Mesenteric fat pad (tissue), 1 donor: Measurements from ENCODE around the gene EXOC3. TPM values are rescaled to one million over a fixed set of nuclear protein-coding genes. Genes with fewer than 3 reads are reported as not detected.
A peak's percentile ranks its signal among the peaks of the same experiment; 100 is the strongest.

ENCODE experiments used
- DNase-seq: peaks from one replicate; pipeline ENCODE4 v3.0.0-alpha.2; 2020; ENCODE audit warnings: low spot score
- total RNA-seq: library from RNA; stranded (reverse); fragmentation: NEBNext Ultra II Directional; extraction: Animal tissue kit (Norgen Biotek cat#: 25700); gene quantifications from one replicate; pipeline ENCODE4 v1.2.1, GENCODE V29; 2021
- donor health status: DM: yes; HTN: yes; CAD: no.

The EXOC3 gene
- total RNA-seq, 1 donor from 2014 or later, result 58.5 TPM

DNA sequence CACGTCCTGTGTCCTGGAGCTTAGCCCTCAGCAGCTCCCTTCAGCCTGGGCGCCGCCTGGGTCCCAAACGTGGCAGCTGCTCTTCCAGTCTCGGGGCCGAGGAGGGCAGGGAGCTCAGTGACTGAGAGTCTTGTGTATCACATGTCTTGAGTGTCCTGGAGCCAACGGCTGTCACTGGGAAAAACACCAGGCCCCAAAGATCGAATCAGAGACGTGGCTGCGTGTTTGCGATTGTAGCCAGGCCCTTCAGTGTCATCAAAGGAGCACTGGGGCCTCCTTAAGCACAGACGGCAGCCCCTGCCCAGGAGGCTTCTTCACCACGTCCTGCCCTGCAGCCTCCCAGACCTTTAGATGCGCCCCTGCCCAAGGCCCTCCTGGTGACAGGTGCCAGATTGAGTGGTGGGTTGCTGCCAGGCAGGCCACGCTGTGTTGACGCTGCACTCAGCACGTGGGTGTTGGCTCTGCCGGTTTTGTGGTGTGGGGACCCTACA is 5.7 kb upstream of the EXOC3 start:
- peak; percentile 82 for DNase-seq

DNA sequence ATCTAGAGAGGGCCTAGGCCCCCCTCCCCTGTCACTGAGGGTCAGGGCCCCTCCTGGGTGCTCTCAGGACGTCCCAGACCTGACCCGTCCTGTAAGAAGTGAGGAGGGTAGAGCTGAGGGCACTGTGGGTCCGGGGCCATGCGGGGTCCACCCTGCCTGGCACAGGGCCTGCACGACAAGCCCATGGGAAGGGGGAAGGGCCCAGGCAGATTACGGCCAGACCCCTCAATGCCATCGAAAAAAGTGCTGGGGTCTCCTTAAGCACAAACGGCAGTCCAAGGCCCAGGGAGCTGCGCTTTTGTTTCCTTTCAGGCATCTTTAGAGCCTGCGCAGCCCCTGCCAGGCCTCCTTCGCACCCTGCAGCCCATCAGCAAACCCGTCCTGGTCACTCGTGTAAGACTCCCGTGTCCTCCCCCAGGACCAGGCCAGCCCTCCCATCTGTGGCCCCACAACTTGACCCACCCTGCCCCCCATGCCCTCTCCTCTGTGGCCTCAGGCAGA is 4.4 kb upstream of the EXOC3 start:
- DNase-seq, result peak; percentile 69

DNA sequence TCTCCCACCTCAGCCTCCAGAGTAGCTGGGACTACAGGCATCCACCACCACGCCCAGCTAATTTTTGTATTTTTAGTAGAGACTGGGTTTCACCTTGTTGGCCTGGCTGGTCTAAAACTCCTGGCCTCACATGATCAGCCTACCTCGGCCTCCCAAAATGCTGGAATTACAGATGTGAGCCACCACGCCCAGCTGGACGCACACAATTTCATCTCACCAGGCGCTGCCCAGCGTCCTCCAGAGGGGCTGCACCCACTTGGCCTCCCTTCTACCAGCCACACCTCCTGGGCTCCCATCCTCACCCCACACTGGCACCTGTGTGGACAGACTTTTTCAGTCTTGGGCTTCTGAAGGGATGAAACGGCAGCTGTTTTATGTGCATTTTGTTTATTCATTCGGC is 3.8 kb upstream of the EXOC3 start:
- peak; percentile 28 for DNase-seq

DNA sequence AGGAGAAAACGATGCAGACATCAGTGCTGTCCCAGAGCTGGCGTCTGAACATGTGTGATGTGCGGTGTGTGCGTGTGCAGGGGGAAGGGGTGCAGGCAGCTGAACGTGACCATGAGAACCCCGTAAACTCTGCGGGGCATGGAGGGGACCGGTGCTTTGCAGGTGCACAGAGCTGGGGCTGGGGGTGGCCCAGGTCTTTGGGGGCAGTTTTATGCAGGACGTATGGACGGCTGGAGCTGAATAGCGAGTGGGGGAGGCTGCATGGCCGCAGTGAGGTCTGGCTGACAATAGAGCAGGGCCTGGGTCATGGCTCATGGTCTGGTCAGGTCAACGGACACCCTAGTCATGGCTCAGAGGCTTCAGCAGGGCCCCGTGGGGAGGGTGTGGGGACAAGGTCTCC is 3.3 kb upstream of the EXOC3 start:
- DNase-seq, result peak; percentile 59

DNA sequence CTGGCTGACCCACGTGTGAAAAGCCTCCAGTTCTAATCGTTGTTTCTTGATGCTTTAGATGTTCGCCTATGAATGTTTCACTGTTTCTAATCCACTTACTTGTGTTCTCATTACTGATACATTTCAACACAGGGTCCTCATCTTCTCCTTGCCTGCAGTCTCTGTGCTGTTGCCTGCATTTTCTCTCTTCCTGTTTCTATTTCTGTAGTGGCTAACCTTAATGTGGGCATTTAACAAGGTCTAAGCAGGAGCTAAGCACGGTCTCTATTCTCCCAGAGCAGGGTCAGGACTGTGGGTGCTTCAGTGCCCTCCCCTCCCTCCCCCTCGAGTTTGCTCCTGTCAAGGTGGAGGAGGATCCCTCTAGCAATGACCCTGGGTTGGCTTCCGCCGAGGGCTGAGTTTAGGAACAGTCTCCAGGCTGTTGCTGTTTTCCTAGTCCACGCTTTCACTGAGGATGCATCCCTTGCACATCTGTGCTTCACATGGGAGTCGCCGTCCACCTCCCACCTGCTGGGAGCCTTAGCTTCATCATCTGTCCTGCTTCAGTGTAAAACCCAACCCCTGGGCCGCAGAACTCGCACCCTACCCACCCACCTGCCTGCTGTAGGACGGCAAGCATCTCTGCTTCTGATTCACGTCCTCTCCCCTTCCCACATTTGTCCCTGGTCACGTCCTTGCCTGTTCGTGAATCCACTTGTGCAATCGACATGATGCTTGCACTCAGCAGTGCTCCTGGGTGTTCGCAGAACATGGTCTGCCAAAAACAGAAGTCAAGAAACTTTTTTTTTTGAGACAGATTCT is 2.4 kb upstream of the EXOC3 start:
- peak; percentile 79 for DNase-seq

DNA sequence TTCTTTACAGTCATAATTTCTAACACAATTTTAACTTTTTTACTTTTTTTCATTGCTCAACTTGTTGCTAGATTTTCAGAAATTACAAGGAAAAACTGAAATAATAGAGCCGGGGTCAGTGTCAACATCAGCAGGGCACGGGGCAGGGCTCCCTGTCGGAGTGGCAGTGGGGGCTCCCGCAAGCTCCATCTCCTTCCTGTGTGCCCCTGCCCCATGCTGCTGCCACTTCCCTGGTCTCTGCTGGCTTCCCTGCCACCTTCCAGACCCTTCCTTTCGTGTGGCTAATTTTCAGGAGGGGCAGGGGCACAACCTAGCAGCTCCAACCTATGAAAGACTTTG is 1.0 kb upstream of the EXOC3 start:
- no peak for DNase-seq

DNA sequence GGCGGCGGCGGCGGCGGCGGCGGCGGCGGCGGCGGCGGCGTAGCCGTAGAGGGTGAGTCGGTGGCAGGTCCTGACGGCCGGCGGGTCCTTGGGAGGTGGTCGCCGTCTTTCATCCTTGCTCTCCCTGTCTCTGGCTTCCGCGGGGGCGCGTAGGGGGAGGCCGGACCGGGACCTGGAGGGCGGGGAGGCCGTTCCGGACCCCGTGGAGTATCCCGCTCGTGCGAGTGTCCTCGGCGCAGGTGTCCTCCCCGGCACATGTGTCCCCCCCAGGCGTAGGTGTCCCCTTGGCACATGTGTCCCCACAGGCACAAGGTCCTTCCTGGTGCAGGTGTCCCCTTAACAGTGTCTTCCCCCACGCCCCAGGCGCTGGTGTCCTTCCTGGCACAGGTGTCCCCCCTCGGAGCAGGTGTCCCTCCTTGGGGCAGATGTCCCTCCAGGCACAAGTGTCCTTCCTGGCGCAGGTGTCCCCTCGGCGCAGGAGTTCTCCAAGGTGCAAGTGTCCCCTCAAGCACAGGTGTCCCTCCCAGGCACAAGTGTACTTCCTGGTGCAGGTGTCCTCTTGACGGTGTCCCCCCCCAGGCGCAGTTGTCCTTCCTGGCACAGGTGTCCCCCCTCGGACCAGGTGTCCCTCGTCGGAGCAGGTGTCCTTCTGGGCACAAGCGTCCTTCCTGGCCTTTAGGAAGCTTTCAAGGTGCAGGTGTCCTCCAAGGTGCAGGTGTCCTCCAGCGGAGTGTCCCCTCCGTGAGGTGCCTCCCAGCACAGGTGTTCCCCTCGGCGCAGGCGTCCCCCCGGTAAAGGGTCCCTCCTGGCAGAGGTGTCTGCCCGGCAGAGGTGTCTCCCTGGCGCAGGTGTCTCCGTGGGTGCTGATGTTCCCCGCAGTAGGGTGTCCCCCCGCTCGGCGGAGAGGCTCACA is 519 bp downstream of the EXOC3 start:
- DNase-seq, result peak; percentile 90

DNA sequence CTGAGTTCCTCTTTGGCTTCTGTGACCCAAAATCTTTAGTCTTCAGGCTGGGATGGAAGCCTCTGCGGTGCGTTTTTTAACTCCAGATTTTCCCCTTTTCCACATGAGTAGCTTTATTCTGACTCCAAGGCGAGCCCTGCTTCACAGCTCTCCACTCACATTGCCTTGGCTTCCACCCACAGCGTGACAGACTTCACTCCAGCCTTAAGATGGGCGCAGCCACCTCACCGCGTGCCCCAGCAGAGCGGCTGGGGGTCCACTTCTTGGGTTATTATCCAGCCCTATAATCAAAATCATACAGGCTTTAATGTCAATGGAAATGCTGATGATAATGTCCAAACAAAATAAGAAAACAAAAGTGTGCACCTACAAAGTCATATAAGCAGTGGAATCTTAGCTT is 1.2 kb downstream of the EXOC3 start:
- DNase-seq, result peak; percentile 33

DNA sequence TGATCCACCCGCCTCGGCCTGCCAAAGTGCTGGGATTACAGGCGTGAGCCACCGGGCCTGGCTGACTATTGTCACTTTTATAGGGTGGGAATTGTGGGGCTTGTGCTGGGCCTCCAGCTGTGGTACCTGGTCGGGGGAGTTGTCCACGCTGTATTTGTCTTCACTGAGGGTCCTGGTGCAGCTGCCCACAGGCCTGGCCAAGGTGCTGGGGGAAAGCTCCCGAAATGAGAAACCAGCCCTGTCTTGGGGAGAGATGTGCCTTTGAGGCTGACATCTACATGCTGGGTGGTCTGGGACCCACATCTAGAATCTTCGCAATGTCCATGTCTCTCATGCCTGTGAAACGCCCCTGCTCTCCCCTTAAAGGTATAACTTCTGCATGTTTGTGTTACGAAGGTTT is 2.6 kb downstream of the EXOC3 start:
- peak; percentile 62 for DNase-seq

DNA sequence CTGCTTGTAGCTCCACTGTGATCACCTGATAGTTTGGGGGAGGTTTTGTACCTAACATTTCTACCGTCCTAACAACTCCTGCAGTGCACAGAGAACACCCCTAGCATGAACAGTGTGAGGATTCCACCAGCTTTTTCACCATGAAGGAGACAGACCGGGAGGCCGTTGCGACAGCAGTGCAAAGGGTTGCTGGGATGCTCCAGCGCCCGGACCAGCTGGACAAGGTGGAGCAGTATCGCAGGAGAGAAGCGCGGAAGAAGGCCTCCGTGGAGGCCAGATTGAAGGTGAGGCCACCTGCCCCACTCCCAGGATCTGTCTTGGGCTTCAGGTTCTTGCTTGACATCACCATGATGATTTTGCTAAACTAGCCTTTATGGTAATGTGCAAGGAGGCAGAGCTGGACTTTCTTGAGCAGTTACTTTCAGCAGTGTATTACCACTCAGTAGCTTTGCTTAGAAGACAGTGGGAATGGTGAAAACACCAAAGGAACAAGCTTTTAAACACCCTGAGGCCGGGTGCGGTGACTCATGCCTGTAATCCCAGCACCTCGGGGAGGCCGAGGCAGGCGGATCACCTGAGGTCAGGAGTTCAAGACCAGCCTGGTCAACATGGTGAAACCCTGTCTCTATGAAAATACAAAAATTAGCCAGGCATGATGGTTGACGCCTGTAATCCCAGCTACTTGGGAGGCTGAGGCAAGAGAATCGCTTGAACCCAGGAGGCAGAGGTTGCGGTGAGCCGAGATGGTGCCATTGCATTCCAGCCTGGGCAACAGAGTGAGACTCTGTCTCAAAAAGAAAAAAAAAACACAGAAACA is 3.3 kb downstream of the EXOC3 start:
- DNase-seq, result peak; percentile 53

DNA sequence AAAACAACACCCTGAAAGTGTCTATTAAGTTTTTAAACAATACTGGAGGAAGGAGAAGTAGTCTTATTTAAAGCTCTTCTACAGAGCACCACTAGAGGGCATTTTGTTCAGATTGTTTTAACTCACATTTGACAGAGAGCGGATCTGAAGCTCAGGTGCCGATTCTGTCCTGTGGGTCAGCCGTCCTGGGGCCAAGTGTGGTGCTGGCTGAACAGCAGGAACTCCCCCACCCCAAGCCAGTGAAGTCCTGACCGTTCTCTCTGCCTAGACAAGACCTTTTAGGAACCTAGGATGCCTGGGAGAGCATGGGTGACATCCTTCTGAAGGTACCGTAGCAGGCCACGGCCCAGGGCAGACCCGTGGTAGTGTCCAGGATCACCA is 3.9 kb downstream of the EXOC3 start:
- peak; percentile 60 for DNase-seq

DNA sequence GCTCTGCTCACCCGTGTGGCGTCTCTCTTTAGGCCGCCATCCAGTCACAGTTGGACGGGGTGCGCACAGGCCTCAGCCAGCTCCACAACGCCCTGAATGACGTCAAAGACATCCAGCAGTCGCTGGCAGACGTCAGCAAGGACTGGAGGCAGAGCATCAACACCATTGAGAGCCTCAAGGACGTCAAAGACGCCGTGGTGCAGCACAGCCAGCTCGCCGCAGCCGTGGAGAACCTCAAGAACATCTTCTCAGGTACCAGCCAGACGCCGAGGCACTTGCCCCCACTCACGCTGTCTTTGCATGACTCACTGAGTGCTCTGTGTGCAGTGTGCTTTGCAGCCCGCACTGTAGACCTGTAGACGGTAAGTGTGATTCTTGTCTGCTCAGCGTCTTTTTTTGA is 4.5 kb downstream of the EXOC3 start:
- DNase-seq, result peak; percentile 67

DNA sequence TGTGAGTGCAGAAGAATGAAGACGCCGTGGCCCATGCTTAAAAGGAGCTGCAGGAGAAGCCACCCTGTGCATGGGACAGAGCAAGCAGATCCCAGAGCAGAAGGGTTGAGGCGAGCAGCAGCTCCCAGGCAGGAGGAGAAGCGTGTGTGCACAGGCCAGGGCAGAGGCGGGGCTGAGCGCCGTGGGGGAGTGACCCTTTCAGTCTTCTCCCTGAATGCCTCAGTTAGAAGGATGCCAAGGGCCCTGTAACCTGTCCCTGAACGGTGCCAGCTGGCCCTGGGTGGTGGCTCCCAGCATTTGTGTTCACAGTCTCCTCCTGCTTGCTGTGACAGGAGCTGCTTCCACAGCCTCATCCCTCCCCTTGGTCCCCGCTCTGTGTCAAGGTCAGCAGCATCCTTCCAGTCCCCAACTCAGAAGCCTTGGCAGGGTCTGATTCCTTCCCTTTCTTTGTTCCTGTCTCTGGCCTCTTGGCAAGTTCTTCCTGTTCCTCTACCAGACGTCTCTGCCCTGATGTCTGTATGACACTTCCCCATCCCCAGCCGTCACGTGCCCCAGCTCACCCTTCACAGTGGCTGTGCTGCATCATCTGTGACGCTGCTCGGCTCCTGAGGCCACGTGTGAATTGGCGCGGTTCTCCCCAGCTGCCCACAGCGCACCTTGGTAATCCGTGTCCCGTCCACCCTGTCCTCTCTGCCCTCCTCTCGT is 5.2 kb downstream of the EXOC3 start:
- peak; percentile 89 for DNase-seq

DNA sequence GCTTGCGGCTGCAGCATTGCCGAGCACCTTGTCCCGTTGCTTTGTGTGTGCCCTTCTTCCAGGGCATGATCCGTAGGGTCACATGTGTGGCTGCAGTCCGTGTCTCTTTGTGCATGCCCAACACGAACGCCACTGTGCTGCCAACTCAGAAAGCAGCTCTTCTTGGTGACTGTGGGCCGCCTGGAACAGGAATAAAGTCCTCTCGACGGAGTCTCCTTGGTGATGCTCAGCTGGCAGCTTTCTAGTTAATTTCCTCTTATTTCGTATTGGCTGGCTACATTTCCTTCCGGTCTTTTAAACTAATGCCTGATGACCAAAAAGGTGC is 5.8 kb downstream of the EXOC3 start:
- DNase-seq, result no peak

DNA sequence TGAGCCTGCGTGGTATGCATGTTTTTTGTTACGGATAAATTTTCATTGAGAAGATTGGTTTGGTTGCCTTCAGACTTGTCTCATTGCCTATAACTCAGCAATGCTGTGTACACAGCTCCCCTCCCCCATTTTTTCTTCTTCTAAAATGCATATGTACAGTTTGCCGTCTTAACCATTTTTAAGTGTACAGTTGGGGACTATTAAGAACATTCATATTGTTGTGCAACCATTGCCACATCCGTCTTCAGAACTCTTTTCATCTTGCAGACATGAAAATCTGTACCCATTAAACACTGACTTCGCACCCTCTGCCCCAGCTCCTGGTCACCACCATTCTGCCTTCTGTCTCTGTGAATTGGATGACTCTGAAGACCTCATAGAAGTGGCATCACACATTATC is 6.2 kb downstream of the EXOC3 start:
- DNase-seq, result peak; percentile 18

DNA sequence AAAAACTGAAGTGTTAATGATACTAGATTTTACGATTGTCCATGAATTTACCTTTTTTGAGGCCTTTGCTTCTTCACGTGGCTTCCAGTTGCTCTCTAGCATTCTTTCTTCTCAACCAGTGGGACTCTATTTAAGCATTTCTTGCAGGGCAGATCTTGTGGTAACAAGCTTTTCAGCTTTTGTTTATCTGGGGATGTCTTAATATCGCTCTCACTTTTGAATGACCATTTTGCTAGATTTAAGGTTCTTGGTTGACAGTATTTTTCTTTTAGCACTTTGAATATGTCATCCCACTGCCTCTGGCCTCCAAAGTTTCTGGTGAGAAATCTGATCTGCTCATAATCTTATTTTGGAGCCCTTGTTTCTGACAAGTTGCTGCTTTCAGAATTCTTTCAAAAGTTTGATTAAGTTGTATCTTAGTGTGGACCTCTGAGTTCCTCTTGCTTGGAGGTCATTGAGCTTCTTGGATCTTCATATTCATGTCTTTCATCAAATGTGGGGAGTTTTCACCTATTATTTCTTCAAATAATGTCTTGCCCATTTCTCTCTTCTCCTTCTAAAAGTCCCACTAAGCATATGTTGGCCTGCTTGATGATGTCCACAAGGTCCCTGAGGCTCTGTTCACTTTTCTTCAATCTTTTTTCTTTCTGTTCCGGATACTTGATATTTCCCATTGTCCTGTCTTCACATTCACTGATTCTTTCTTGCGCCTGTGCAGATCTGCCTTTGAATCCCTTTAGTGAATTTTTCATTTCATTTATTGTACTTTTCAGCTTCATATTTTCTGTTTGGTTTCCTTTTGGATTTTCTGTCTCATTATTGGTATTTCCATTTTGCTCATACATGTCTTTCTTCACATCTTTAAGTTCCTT is 8.8 kb downstream of the EXOC3 start:
- DNase-seq, result no peak

DNA sequence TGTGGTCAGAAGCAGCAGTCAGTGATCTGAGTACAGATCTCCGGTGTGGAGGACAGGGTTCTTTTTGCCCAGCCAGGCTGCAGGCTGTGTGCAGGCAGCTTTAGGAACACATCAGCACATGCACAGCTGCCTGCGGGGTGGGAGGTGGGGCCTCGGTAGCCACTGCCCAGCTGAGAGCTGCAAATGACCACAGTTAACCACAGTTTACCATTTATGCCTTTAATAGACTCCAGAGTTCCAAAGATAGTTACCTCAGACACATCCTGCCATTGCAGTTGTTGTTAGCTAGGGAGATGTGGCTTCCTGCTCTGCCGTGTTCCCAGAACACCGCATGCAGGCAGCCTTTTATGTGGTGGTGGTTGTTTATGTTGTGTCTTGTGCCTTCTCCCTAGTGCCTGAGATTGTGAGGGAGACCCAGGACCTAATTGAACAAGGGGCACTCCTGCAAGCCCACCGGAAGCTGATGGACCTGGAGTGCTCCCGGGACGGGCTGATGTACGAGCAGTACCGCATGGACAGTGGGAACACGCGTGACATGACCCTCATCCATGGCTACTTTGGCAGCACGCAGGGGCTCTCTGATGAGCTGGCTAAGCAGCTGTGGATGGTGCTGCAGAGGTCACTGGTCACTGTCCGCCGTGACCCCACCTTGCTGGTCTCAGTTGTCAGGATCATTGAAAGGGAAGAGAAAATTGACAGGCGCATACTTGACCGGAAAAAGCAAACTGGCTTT is 10.2 kb downstream of the EXOC3 start:
- DNase-seq, result peak; percentile 75

DNA sequence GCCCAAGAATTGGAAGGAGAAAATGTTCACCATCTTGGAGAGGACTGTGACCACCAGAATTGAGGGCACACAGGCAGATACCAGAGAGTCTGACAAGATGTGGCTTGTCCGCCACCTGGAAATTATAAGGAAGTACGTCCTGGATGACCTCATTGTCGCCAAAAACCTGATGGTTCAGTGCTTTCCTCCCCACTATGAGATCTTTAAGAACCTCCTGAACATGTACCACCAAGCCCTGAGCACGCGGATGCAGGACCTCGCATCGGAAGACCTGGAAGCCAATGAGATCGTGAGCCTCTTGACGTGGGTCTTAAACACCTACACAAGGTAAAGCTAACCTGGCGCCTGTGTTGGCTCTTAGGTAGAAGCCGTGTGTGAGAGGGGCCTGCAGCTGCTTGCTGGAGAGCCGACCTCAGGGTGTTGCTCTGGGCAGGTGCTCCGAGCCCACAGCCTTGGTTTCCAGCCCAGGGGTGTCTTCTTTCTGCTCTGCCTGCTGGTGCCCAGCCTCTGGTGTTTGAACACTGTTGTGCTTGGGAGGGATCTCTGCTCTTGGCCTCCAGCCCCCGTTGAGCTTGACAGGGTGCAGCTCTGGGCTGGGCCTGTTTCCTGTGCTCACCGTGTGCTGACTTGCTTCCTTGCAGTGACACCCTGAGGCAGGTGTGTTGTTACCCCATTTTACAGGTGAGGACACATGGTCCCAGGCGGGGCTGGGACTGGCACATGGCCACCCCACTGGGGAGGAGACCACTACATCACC is 10.9 kb downstream of the EXOC3 start:
- peak; percentile 69 for DNase-seq
